Testis (tissue), 3 donors: ENCODE results near the gene PCSK6. TPM values are rescaled to one million over a fixed set of nuclear protein-coding genes. Genes with fewer than 3 reads are reported as not detected.

Experiments used
- DNase-seq: peaks from one replicate; pipeline ENCODE4 v3.0.0-alpha.2; 2019
- H3K27ac ChIP-seq, 2 donors: fragments of 200-600 bp; sonication (generic); one replicate each; pipeline ENCODE4 v1.5.1; 2019
- H3K27me3 ChIP-seq: fragments of 200-600 bp; sonication (generic); one replicate; pipeline ENCODE4 v1.5.1; 2019
- H3K36me3 ChIP-seq: fragments of 200-600 bp; sonication (generic); one replicate; pipeline ENCODE4 v1.5.1; 2017; ENCODE audit warnings: low read depth; ENCODE audit errors: missing control alignments
- H3K4me1 ChIP-seq: fragments of 200-600 bp; sonication (generic); one replicate; pipeline ENCODE4 v1.5.1; 2019
- H3K4me3 ChIP-seq, 2 donors: fragments of 200-600 bp; sonication (generic); one replicate each; pipeline ENCODE4 v1.5.1; 2017 to 2019
- H3K9me3 ChIP-seq: fragments of 200-600 bp; sonication (generic); one replicate; pipeline ENCODE4 v1.5.1; 2017
- CTCF ChIP-seq, 3 experiments: fragments of 450-650 bp in 2 of 3; fragments of 200-600 bp in 1 of 3; sonication (generic) in 1 of 3; IDR thresholded peaks; one replicate each; pipeline ENCODE4 v1.5.1; 2016 to 2019; ENCODE audit warnings: antibody characterized with exemption in 3 of 3, mild to moderate bottlenecking in 2 of 3, moderate library complexity in 1 of 3
- POLR2A ChIP-seq: fragments of 450-650 bp; IDR thresholded peaks from one replicate; pipeline ENCODE4 v1.6.1; 2017; ENCODE audit warnings: antibody characterized with exemption, mild to moderate bottlenecking, moderate library complexity
- WGBS, 2 donors: methylation state at CpG; one replicate each; pipeline ENCODE4 v1.1.5; 2018; 5-methylcytosine and 5-hydroxymethylcytosine counted together
- intact Hi-C: fragments of 100-400 bp; cut with DNase I; formaldehyde crosslinking; loops from one replicate; pipeline ENCODE4 v1.15.1; 2023; ENCODE audit warnings: low total_unique reads
- polyA plus RNA-seq: library from polyadenylated mRNA; stranded (reverse); fragments of 350-450 nt; fragmentation: Illumina TruSeq; extraction: RNeasy Lipid Tissue Mini Kit (QIAGEN cat#74804); gene quantifications from one replicate; pipeline ENCODE4 v1.2.3, GENCODE V29; 2014; ENCODE audit warnings: low read depth, low replicate concordance; ENCODE audit not compliant: insufficient read depth
- total RNA-seq, 2 donors: library from RNA; depleted of rRNA; stranded (reverse); fragments of >200 nt; gene quantifications; one replicate each; pipeline ENCODE4 v1.2.3, GENCODE V29; 2016

The PCSK6 gene
- total and polyA plus RNA-seq, 3 donors from 2014 or later, result 43.9 to 156 (median 95.4) TPM

GRCh38 chr15:101482526-101483371 lies 6.8 kb downstream of the PCSK6 start:
- intact Hi-C loops, result no loop called here

GRCh38 chr15:101481917-101482525 lies 7.5 kb downstream of the PCSK6 start:
- intact Hi-C loops, result no loop called here
- Histone ChIP-seq H3K4me3 (no peak overlapping the region), H3K27ac (peak overlapping the region; percentile 6), H3K36me3 (no peaks in the 10 kb centered on the region), H3K4me1 (peaks cover 16% of the 10 kb centered on the region), H3K27me3 (no peaks in the 10 kb centered on the region), H3K9me3 (no peaks in the 10 kb centered on the region)
- TF ChIP-seq POLR2A (no peak), CTCF (IDR thresholded peaks at IDR 0.05) (no peak)
- 86 to 93% methylated on average over 15 to 17 of the region's 17 CpGs for WGBS, 2 donors
- DNase-seq, result peak; percentile 12

More at GRCh38 chr15:101482526-101483371, 6.8 kb downstream of the PCSK6 start:
- TF ChIP-seq POLR2A (no peak), CTCF (IDR thresholded peaks at IDR 0.05) (no peak)
- H3K27ac ChIP-seq, result peak overlapping the region in 1 of 2 donors; percentile 6
- H3K4me3 ChIP-seq, result no peak overlapping the region
- no peaks in the 10 kb centered on the region for H3K27me3 ChIP-seq
- 68 to 83% methylated on average over 17 to 21 of the region's 21 CpGs for WGBS, 2 donors
- H3K9me3 ChIP-seq, result no peaks in the 10 kb centered on the region
- no peaks in the 10 kb centered on the region for H3K36me3 ChIP-seq
- H3K4me1 ChIP-seq, result peaks cover 15% of the 10 kb centered on the region
- peak; percentile 37 for DNase-seq

GRCh38 chr15:101481381-101481705 lies 8.2 kb downstream of the PCSK6 start:
- 88 to 92% methylated on average over 8 of the region's 8 CpGs for WGBS, 2 donors
- Histone ChIP-seq H3K27ac (no peak overlapping the region), H3K9me3 (no peaks in the 10 kb centered on the region), H3K4me3 (no peak overlapping the region), H3K4me1 (peaks cover 16% of the 10 kb centered on the region), H3K27me3 (no peaks in the 10 kb centered on the region), H3K36me3 (no peaks in the 10 kb centered on the region)
- no peak for TF ChIP-seq CTCF (IDR thresholded peaks at IDR 0.05)
- TF ChIP-seq POLR2A, result no peak
- intact Hi-C loops, result no loop called here
- no peak for DNase-seq

- Histone ChIP-seq H3K4me3 (no peak overlapping the region), H3K36me3 (no peaks in the 10 kb centered on the region), H3K9me3 (no peaks in the 10 kb centered on the region), H3K4me1 (peaks cover 16% of the 10 kb centered on the region), H3K27ac (no peak overlapping the region), H3K27me3 (no peaks in the 10 kb centered on the region)
- no peak for TF ChIP-seq CTCF (IDR thresholded peaks at IDR 0.05)
- TF ChIP-seq POLR2A, result no peak
- intact Hi-C loops, result no loop called here
- DNase-seq, result peak; percentile 11
- 84 to 87% methylated on average over 23 of the region's 23 CpGs for WGBS, 2 donors
Measured at GRCh38 chr15:101480613-101481380, 8.7 kb downstream of the PCSK6 start.
